HG03457 (cell line): ENCODE measurements around the gene GGCT.
"Not testable (repeated sequence)": the region's sequence is repeated elsewhere in the genome, so short reads cannot be mapped to it uniquely, and the experiment has no call there.

Experiments
- ATAC-seq: cut with Tn5 transposase; IDR thresholded peaks from one replicate; pipeline ENCODE4 v1.9.1; 2021; ENCODE audit warnings: moderate number of reproducible peaks; ENCODE audit not compliant: unreplicated experiment

Gene GGCT, protein sequence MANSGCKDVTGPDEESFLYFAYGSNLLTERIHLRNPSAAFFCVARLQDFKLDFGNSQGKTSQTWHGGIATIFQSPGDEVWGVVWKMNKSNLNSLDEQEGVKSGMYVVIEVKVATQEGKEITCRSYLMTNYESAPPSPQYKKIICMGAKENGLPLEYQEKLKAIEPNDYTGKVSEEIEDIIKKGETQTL

DNA sequence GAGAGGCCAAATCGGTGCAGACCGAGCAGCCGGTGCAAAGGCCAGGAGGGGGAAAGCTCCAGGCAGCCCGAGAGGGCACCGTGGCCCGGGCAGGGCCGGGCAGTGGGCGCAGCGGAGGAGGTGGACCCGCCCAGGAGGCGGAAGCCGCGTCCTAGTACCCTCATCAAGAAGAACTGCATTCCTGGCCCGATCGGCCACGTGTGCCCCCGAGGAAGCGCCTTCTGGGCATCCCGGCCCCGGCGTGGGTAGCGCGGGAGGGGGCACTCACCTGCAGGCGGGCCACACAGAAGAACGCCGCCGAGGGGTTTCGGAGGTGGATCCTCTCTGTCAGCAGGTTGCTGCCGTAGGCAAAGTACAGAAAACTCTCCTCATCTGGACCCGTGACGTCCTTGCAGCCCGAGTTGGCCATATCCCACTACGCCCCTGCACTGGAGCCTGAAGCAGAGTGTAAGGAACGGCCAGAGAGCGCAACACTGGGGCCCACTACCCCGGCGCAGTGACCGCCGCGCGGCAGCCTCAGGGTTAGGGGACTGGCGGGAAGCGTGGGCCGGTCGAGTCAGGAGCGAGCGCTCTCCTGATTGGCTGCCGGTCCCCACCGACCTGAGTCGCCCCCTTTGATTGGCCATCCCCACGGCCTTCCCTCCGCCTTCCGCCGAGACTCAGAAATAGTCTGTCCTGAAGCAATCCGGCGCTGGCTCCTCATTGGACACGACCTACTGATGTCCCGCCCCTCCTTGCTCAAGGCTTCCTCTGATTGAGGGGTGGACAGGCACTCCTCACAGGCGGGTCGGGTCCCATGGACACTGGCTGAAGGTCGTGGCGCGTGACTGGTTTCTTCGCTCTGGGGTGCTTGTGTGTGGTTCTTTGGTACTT lies at the start of gene GGCT:
TSS of gene GGCT (minus strand) at position 529 of the 873 bp plus-strand sequence. CDS start at position 409, 120 bp downstream.
- peak; percentile 98 for ATAC-seq

DNA sequence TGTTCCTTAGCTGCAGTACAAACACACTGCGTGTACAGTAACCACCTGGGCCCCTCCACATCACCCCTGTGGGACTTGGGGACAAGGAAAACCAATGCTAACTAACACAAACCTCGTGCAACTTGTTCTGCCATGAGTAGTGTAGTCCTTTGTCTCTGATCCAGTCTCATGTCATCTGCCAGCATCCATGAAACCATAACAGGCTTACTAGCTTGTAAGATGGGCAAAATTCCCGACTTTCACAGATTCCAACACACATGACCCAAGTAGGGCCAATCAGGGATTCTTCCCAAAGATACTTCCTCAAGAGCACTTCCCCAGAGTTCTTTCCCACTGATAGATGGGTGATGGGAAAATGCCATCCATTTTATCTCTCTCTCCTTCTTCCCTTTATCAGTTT lies 48.9 kb upstream of the GGCT start:
- ATAC-seq, result no peak

DNA sequence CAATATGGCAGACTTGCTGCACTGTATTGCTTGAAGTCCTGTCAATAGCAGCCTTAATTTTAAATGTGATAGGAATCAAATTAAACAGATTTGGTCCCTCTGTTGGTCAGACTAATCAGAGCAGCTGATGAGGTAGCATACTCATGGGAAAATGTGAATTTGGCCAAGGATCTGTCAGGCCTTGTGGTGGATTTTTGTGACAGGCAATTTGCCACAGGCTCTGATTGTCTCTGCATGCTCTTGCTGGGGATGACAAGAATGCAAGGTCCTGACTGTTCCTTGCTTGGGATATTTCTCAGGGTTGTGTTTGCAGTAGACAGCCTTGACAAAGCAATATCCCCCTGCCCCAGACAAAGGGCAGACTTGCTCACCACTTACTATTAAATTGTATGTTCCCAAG lies 48.5 kb upstream of the GGCT start:
- ATAC-seq, result no peak

DNA sequence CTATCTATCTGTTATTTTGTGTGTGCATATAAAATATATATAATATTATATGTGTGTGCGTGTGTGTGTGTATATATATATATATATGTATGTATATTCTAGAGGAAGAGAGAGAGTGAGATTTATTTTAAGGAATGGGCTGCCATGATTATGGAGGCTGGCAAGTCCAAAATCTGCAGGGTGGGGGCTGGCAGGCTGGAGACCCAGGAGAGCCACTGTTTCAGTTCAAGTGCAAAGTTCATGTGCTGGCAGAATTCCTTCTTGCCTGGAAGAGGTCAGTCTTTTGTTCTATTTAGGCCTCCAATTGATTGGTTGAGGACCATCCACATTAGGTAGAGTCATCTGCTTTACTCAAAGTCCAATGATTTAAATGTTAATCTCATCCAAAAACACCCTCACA lies 47.7 kb upstream of the GGCT start:
- ATAC-seq, result no peak

DNA sequence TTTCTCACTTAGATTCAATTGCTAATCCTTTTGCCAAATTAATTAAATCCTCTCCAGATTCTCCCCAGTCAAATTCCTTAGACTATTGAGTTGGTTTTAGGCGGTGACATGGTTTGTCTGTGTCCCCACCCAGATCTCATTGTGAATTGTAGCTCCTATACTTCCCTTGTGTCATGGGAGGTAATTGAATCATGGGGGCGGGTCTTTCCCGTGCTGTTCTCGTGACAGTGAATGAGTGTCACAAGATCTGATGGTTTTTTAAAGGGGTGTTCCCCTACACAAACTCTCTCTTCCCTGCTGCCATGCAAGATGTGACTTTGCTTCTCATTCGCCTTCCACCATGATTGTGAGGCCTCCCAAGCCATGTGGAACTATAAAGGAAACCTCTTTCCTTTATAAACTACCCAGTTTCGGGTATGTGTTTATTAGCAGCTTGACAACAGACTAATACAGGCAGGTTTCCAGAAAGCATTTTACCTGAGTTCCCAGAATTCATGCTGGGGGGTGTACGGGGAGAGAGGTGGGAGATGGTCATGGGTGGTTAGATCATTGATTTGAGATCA lies 45.4 kb upstream of the GGCT start:
- no peak for ATAC-seq

- no peak for ATAC-seq
Measured at GRCh38 chr7:30548845-30549244, 44.2 kb upstream of the GGCT start.

- ATAC-seq, result no peak
Measured at GRCh38 chr7:30546596-30546995, 42.0 kb upstream of the GGCT start.

DNA sequence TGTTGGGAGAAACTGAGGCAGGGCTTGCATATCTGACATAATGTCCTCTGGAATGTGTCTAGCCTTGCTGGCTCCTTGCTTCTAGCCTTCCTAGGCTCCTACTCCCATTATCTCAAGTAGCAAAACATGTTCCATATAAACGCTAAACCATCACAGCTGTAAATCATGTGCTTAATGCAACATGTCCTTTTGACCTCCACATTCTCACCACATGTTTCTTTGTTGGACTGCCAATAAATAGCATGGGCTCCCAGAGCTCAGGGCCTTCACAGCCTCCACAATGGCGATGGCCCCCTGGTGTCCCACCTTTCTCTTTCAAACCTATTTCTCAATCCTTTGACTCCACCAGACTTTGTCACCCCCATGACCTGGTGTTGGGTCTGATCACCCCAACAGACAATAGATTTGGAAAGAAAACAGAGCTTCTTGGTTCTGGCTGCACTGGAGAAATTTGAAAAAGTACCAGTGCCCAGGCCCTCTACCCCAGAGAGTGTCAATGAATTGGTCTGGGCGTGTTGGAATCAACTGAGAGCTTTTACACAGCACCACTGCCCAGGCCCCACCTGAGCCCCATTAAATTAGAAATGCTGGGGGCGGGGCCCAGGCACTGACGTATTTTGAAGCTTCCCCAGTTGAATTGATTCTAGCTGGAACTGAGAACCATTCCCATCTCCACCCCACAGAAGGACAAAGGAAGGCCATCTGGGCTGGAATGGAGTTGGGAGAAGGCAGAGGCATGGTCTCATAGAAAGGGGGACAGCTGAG lies 41.3 kb upstream of the GGCT start:
- ATAC-seq, result no peak

DNA sequence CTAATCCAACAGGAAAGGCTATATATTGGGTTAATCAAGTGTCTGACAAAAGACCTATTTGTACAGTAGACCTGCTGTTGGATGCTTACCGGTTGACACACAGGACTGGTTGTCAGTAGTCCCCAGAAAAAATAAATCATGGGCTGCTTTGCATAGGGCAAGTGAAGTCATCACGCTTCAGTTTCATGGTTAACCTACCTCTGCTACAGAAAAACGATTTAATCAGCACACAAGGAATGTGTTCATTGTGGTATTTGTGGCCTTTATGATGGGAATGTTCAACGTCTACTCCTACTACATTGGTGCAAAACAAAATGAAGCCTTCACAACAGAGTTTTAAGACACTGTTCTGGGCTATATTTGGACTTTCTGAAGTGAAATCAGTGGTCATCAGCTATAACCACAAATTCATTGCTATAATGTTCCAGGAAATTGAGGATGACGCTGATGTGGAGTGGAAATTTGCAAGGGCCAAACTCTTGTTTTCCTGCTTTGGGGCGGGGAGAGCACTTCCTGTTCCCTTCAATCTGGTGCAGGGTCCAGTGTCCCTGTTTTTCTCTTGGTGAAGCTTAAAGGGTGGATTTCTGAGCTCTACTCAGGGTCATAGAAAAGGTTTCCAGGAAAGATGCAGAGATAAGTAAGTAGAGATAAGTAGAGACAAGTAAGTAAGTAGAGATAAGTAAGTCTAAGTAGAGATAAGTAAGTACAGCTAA lies 39.3 kb upstream of the GGCT start:
- no peak for ATAC-seq

DNA sequence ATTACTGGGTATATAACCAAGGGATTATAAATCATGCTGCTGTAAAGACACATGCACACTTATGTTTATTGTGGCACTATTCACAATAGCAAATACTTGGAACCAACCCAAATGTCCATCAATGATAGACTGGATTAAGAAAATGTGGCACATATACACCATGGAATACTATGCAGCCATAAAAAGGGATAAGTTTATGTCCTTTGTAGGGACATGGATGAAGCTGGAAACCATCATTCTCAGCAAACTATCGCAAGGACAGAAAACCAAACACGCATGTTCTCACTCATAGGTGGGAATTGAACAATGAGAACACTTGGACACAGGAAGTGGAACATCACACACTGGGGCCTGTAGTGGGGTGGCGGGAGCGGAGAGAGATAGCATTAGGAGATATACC lies 38.5 kb upstream of the GGCT start:
- ATAC-seq, result not testable (repeated sequence)

DNA sequence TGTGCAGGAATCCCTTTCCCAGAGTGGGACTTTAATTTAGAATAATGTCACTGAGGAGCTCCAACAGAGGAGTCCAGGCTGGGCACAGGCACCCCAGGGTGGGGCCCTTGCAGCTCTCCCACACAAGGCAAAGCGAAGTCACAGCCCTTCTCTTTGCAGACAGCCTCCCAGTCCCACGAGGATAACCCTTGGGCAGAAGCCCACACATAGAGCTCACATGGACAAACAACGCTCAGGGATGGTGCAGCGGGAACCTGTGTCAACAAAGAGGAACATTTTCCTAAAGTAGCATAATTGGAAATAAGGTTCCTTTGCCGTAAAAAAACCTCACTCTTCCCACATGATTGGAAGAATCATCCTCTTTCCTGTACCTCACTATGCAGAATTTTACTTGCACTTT lies 29.3 kb upstream of the GGCT start:
- ATAC-seq, result no peak

DNA sequence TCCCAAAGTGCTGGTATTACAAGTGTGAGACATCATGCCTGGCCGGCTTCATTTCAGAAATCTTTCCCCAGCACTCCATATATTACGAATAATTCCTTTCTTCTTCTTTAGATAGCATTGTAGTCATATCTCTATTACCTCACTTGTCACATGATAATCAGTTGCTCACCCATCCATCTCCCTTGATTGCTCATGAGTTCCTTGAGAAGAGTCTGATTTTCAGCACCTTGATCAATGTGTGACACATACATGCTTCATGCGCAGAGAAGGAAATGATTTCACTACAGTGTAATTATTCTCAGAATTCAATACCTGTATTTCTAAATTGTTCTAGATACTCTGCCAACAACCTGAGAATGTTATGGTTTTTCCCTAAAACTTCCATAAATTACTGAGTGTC lies 26.7 kb upstream of the GGCT start:
- no peak for ATAC-seq

- no peak for ATAC-seq
Measured at GRCh38 chr7:30530373-30530772, 25.7 kb upstream of the GGCT start.

DNA sequence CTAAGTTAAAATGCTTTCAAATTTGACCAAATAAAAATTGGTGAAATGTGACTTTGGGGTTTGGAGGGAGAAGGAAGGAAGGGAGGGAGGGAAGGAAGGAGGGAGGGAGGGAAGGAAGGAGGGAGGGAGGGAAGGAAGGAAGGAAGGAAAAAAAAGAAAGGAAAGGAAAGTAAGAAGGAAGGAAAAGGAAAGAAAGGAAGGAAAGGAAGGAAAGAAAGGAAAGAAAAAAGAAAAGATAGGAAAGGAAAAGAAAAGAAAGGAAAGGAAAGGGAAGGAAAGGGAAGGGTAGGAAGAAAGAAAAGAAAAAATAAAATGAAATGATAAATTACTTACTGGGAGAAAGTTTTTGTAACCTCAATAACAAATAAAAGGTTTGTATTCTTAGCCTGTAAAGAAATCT lies 24.1 kb upstream of the GGCT start:
- ATAC-seq, result no peak

DNA sequence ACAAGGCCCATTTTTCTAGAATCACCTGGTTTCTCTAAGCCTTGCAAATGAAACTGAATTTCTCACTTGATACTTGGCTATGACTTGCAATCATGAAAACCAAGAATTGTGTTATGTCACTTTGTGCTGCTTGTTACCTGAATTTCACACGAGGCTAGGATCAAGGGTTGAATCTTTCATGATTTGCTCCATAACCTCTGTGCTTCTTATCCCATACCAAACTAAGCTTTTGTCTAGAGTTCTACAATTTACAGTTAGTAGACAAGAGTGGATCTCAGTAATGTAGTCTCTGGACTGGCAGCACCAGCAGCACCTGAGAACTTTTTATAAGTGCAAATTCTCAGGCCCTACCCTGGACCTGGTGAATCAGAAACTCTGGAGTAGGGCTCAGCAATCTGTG lies 22.7 kb upstream of the GGCT start:
- not testable (repeated sequence) for ATAC-seq

DNA sequence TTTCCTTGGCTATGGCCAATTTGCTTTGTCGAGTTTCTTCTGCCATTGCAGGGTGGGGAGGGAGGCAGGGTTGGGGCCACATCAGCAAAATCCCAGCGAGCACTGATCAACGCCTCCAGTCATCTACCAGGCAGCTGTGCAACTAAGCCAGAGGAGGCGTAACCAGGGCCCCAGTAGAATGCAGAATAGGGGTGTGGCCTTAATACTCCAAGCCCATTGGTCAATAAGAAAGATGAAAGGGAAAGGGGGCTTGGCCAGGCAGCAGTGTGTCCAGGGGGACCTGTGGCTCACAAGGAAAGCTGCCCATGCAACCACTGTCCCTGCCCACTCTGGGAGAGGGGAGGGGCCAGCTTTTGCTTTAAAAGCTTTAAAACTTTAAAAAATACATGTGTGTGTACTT lies 21.5 kb upstream of the GGCT start:
- ATAC-seq, result no peak

GRCh38 chr7:30525429-30525828 lies 20.8 kb upstream of the GGCT start:
- ATAC-seq, result no peak

DNA sequence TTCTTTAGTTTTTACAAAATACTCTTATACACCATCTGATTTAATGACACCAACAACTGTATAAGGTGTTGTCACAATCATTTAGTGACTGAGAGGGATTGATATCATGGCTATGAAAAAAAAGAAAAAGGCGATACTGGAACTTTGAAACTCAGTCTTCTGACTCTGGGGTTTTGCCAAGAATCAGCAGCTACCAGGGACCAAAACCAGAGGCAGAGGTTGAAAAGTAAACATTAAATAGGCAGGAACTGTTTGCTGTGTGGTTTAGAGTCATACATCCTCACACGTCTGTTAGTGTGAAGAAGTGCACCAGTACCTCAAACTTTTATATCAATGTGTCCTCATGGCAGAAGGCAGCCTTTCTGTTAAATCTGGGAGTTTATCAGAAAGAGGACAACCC lies 19.9 kb upstream of the GGCT start:
- no peak for ATAC-seq

GRCh38 chr7:30523466-30523865 lies 18.8 kb upstream of the GGCT start:
- ATAC-seq, result no peak

DNA sequence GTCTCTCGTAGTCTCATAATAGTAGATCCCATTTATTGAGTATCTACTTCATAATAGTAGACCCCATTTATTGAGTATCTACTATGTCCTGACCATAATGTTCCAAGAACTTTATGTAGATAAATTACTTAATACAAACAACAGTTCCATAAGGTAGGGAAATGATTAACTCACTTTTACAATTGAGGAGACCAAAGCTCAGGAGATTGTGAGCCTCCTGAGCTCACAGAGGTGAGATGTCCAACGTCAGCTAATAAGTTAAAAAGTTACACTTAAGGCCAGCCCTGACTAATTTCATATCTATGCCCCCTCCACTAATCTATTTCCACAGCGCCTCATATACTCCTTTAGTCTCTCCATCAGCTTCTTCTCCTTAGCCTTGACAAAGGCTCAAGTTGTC lies 17.5 kb upstream of the GGCT start:
- no peak for ATAC-seq

- no peak for ATAC-seq
Measured at GRCh38 chr7:30521532-30521931, 16.9 kb upstream of the GGCT start.
